Endothelial cell of hepatic sinusoid (primary cell): Measurements from ENCODE around the gene HLF.

Experiments used
- in situ Hi-C: cut with HindIII; loops from 2 replicates; pipeline ENCODE4 v1.10.0; 2017; ENCODE audit warnings: low sequenced_read_pairs

Gene HLF

DNA sequence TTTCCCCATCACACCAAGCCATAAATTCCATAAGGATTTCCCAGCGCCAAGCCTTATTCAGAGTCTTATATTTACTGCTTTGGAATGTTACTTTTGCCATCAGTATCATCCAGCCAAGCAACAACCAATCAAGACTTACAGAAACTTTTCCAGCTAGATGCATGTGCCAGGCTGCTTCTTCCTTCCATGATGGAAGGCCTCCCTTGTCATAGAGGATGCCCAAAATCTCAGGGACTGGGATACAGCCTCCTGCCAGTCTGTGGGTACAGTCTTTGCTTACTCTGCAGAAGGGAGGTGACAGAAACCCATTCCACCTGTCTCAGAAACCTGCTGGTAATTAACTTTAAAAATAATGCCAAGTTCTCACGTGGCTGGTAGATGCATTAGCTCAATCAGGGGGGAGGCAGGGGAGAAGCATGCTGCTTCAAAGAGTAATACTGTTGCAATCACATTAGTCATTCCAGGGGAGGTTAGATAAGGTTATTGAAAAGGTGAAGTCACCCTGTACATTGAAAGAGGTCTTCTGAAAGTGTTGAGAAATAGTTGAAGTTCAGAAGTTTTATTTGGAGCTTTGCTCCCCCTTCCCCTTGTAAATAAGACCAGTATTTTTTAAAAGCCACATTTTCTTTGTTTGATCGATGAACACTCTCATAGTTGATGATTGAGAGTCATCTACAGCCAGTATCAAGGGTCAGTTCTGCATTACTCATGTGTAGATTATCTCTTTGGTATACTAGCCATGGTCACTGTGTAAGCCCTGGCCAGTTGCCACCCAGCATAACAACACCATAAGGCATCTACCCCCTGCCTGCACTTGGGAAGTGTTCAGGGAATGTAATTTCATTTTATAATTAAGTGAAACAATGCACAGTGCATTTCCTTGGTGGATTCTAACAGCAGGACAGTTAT is 22.2 kb downstream of the HLF start:
- in situ Hi-C loops: no loop called here

DNA sequence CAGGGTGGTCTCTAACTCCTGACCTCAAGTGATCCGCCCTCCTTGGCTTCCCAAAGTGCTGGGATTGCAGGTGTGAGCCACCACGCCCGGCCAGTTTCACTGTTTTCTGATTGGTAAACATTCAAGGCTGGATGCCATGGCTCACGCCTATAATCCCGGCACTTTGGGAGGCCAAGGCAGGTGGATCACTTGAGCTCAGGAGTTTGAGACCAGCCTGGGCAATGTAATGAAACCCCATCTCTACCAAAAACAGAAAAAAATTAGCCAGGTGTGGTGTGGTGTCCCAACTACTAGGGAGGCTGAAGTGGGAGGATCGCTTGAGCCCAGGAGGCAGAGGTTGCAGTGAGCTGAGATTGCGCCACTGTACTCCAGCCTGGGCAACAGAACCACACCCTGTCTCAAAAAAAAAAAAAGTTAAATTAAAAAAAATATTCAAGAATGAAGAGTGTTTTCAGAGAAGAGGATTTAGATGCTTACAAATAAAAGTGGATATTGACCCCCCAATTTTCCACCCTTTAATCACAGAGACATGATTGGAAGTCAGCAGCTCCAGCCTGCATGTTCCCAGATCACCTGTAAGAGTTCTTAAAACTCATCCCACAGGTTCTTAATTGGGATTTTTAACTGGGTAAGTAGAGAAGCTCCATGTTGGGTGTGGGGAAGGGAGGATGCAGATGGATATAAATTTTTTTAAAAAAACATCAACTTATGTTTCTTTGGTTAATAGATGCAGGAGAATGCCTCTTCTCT is 23.8 kb downstream of the HLF start:
- in situ Hi-C loops: no loop called here

DNA sequence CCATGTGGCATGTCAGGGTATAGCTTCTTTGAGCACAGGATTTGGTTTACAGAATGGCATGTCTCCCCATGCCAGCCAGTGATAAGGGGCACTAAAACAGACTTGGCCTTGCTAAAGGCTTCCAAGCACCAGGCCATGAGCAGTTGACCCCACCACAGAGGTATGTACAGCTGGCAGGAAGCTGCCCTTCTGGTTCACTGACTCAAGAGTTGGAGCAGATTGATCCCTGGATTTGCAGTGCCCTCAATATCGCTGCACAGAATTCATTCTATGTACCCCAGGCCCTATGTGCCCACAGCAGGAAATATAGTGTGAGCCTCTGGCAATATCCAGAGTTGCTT is 24.3 kb downstream of the HLF start:
- in situ Hi-C loops: no loop called here

DNA sequence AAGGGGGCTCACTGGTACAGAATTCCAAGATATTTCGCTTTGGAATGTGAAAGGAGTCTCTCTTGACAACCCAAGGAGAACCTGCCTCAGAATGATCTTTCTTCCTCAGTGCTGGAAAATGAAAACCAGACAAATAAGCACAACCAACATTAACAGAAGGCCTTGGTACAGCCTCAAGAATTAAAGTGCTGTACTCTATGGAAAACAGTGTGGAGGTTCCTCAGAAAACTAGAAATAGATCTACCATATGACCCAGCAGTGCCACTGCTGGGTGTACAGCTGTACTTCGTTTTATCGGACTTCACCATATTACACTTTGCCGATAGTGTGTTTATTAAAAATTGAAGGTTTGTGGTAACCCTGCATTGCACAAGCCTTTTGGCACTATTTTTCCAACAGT is 25.2 kb downstream of the HLF start:
- in situ Hi-C loops: loop anchor here (5.0 kb wide), 1 partner anchor 73 kb away; no protein-coding TSS in a partner anchor

DNA sequence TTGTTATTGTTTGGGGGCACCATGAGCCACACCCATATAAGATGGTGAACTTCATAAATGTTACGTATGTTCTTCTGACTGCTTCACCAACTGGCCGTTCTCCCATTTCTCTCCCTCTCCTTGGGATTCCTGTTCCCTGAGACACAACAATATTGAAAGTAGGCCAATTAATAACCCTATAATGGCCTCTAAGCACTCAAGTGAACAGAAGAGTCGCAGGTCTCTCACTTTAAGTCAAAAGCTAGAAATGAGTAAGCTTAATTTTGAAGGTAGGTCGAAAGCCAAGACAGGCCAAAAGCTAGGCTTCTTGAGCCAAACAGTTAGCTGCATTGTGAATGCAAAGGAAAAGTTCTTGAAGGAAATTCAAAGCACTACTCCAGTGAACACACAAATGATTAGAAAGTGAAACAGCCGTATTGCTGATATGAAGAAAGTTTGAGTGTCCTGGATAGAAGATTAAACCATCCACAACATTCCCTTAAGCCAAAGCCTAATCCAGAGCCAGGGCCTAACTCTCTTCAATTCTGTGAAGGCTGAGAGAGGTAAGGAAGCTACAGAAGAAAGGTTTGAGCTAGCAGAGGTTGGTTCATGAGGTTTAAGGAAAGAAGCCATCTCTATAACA is 25.8 kb downstream of the HLF start:
- in situ Hi-C loops: loop anchor here (5.0 kb wide), 1 partner anchor 73 kb away; no protein-coding TSS in a partner anchor

DNA sequence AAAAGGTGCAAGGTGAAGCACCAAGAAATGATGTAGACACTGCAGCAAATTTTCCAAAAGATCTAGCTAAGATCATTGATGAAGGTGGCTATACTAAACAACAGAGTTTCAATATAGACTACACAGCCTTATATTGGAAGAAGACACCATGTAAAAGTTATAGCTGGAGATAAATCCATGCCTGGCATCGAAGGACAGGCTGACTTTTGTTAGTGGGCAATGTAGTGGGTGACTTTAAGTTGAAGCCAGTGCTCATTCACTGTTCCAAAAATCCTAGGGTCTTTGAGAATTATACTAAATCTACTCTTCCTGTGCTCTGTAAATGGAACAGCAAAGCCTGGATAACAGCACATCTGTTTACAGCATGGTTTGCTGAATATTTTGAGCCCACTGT is 26.4 kb downstream of the HLF start:
- in situ Hi-C loops: loop anchor here (5.0 kb wide), 1 partner anchor 74 kb away; no protein-coding TSS in a partner anchor

DNA sequence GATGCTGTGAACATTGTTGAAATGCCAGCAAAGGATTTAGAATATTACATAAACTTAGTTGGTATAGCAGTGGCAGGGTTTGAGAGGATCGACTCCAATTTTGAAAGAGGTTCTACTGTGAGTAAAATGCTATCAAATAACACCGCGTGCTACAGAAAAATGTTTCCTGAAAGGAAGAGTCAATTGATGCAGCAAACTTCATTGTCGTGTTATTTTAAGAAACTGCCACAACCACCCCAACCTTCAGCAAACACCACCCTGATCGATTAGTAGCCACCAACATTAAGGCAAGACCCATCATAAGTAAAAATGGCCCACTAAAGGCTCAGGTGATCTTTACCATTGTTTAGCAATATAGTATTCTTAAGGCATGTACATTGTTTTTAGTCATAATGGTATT is 27.3 kb downstream of the HLF start:
- in situ Hi-C loops: loop anchor here (5.0 kb wide), 1 partner anchor 75 kb away; no protein-coding TSS in a partner anchor

DNA sequence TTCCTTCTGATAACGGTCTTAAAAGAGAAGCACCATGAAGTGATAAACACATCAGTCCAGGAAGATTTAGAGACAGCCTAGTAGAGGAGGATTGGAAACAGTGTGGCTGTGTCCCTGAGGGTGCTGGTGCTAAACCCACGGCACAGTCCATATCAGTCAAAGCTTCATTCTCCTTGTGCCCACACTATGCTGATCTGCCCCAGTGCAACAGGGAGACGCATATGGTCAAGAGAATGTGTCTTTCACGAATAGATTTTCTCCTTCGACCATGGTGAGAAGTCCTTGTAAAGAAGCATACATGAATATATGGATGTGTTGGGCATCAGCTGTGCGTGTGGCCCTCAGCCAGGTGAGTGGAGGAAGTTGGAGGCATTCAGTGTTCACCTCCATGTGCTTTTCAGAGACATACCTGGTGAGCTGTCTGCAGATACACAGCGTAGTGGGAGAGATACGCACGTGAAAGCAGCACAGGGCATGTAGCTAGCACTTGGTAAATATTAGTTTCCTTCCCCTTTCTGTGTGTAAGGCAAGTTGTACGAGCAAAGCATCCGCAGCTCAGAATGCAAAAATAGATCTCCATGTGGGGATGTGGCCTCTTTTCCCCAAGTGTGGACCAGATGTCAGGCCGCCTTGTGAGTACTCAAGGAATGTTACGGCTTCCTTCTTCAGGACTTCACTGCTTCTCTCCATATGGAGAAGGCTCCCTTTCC is 29.4 kb downstream of the HLF start:
- in situ Hi-C loops: loop anchor here (5.0 kb wide), 1 partner anchor 77 kb away; no protein-coding TSS in a partner anchor

DNA sequence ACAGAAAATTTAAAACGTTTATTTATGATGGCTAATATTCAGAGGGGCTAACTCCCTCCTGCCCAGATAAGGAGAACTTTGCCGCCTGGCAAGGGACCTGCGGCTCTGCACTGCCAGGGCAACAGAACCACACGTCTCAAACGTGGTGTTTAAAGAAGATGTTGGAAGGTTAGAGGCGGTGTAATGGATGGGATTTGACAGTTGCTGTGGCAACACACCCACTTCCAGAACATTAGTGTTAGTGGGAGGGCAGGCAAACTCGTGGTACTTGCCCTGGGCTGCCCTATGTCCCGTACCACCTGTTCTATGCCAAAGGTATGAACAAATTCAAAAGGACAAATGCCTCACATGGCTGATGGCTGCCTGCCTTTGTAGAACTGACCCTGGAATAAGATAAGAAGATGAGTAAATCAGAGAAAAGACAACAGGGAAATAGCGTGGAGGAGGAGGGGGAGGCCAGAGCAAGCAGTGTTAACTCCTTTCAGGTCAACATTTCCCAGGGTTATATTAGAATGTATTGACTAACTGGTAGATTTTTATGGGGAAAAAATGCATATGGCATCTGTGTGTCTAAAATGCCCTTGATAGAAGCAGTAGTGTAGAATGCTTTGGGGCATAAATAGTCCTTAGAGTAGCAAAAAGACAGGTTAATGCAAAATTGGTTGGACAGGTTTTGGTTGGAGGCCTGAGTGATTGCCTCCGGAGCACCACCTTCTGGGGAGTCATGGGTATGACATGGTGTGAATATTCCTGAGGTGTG is 30.8 kb downstream of the HLF start:
- in situ Hi-C loops: no loop called here

DNA sequence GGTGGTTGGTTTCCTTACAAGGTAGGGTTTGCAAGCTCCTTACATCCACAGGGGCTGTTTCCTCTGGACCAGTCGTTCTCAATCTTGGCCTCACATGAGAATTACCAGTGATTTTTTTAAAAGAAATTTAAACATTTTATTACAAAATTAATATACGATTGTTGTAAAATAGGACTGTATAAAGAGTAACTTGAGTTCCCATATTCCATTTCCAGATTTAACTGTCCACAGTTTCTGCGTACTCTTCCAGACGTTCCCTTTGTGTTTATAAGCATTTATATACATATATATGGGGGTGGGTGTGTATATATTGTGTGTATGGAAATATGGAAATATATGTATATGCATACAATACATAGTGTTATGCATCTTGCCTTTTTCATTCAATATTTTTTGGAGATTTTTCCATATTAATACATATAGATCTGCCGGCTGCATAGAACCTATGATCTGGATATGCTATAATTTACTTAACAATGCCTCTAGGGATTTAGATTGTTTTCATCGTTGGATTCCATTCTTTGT is 31.5 kb downstream of the HLF start:
- in situ Hi-C loops: no loop called here

DNA sequence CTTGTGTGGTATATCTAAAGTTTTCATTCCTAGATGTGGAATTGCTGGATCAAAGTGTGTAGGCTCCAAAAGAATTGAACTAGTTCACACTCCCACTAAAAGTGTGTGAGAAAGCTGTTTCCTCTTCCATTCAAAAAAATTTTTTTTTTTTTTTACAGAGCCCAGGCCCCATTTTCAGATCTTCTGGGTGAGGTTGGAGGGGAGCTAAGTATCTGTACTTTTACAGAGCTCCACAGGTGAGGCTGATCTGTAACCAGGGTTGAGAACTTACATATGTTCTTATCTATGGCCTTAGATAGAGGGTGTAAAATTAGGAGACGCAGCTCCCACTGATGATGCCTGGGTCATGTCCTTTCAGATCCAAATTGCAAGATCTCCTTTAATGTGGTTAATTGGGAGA is 31.9 kb downstream of the HLF start:
- in situ Hi-C loops: no loop called here

DNA sequence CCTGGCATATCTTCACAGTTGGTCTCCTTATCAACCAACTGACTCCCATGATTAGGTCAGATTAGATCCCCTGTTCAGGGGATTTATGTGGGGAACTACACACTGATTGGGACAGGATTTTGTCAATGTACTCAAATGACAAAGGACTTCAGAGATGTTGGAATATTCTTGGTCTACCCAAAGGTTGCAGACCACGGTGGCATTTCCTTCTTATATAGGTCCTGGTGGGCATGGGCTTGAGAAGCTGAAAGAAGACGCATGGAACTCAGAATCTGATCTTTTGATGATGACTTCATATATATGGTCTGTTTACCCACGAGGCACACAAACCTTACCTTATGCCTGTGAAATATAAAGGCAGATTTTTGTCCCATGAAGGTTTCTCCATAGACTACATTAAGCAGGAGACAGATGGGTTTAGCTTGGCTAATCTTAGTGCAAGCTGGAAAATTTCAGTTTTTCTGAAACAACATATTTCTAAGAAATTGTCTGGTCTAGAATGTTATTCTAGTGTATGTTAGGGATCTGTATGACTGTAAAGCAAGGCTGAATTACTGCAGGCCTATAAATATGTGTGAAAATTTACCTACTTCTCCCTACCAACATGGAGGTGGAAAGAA is 33.5 kb downstream of the HLF start:
- in situ Hi-C loops: no loop called here

DNA sequence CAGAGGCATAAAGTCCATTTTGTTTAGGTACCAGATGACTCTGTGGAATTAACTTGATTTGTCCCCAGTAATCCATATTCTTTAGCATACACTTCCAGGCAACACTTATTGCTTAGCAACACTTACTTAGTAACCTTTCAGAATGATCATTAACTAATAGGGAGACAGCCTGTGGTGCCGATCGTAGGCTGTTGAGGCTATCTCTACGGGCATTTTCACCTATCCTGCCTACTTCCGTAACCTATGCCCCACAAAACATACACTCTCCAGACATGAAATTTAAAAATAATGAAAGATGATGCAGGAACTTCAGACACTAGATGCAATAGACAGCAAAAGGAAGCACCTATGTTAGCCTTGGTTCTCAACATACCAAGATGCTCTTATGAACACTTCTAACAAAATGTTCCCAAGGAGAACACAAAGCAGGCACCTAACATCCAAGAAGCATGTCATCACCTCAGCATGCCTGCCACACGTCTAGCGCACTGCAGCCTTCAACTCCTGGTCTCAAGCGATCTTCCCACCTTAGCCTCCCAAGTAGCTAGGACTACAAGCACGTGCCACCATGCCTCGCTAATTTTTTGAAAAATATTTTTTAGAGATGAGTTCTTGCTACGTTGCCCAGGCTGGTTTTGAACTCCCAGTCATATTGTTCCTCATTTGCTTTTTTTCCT is 34.5 kb downstream of the HLF start:
- in situ Hi-C loops: no loop called here

DNA sequence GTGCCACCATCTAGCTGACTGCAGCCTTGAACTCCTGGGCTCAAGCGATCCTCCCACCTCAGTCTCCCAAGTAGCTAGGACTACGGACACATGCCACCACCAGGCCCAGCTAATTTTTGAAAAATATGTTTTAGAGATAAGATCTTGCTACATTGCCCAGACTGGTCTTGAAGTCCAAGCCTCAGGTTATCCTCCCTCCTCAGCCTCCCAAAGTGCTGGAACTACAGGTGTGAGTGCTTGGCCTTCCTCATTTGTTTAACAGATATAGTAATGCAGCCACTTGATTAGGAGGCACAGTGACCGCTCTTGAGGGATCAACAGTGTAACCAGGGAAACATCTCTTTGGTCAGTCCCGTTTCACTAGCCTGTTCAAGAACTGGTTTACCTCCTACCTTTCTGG is 35.1 kb downstream of the HLF start:
- in situ Hi-C loops: no loop called here

DNA sequence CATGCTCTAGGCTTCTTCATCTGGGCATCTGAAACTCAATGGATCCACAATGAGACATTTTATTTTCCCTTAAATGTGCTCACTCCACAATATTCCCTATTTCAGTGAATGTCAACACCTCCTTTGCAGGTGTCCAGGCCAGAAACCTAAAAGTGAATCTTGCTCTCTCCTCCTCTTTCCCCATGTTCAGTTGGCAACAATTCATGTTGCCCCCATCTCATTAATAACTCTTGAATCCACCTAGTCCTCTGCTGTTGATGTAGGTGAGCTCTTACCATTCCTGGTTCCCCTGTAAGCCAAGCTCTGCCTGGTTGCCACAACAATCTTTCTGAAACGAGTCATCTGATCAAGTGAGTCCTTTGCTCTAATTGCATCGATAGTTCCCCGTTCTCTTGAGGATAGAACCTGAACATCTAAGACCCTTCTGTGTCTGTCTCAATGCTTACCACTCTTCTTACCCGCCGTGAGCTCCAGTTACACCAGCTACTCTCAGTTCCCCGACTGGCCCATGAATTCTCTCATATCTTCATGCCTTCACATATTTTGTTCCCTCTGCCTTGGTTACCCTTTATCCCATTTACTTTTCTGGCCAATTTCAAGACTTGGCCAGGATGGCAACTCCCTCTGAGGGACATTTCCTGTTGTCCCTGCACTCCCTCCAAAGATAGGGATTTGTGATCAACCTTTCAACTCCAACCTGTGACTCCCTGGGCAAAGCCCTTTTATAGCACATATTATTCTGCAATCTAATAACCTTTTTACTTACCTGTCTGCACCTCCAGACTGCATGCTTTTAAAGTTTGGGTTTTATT is 35.9 kb downstream of the HLF start:
- in situ Hi-C loops: no loop called here

DNA sequence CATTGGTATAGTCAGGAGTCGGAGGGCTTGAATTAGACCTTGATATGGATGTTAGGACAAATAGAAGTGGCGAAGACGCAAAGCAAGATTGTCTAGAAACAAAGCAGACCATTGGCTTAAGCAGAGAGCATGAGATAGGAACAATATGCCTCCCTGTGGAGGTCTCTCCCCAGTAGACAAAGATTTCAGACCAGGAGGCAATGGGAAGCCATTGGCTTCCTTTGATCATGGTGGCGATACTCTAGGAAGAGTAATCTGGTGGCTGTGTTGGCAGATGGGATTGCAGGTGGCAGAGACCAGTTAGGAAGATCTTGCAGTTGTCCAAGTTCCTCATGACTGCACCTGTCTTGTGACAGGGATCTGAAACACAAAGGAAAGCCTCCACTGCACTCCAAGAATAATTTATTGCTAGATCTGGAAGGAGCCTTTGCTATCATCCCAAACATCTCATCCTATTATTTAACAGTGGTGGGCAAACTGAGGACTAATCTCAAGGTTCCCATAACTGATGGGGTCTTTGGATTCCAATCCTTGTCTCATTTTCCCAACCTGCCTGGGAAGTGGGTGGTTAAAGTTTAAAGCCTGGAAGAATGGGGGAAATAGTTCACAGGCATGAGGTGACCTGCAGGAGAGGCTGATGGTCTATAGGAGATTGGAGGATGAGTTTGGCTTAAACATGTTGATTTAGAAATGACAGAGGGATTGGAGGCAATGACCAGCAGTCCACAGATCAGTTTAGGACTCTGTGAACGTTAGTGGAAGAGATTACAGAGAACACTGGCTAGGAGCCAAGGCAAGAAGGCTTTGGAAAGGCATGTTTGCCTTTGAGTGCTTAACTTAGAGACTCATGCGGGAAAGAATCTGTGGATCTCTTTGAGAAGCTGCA is 37.0 kb downstream of the HLF start:
- in situ Hi-C loops: no loop called here

DNA sequence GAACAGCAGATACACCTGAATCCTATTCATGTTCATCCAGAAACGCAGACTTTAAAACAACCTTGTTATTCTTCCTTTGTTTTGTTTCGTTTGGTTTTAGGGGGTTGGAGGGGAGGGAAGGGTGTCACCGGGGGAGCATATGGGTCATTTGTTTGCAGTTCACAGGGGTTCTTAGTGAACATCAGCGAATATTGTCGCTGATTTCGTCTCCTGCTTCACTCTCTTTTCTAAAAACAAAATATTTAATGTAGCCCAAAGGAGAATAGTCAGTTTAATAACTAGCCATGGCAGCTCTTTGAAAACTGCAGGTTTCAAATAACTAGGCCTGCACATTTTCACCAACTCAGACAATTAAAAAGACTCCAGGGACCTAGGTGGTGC is 37.6 kb downstream of the HLF start:
- in situ Hi-C loops: no loop called here
